ENCODE data around the gene NR2C2AP.

DNA sequence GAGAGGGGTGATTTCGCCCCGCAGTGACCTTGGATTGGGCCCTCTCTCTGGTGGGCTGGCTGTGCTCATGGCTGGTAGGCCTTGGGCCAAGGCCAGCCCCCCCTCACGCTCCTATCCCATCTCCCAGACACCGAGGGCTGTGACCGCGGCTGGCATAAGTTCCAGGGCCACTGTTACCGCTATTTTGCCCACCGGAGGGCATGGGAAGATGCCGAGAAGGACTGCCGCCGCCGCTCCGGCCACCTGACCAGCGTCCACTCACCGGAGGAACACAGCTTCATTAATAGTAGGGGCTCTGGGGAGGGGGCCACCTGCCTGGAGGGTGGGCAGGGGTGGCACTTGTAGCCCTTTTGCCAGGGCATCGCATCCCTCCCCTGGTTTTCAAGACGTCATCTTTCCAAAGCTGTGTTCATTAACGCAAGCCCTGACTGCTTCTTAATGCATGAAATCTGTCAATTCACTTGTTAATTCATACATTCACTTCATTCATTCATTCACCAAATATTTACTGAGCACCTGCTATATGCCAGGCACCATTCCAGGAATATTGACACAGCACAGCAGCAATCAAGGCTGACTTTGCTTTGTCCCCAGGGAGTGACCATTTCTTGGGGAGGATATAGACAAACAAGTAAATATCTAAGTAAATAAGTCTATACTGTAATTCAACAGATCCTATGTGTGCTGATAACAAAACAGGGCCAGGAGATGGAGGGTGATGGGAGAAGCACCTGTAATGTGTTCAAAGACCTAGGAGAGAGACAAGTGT lies 35.1 kb upstream of the NR2C2AP start:
- no peak for TF ChIP-seq POLR2A (IDR thresholded peaks at IDR 0.05; ENCODE audit: low read length)
- TF ChIP-seq GATA1 (IDR thresholded peaks at IDR 0.05; ENCODE audit: low read depth, low read length) = no peak

All from erythroblast (primary cell).